ENCODE data around the gene CTSE.
"Not testable (repeated sequence)": the region's sequence is repeated elsewhere in the genome, so short reads cannot be mapped to it uniquely, and the experiment has no call there.

The CTSE gene

DNA sequence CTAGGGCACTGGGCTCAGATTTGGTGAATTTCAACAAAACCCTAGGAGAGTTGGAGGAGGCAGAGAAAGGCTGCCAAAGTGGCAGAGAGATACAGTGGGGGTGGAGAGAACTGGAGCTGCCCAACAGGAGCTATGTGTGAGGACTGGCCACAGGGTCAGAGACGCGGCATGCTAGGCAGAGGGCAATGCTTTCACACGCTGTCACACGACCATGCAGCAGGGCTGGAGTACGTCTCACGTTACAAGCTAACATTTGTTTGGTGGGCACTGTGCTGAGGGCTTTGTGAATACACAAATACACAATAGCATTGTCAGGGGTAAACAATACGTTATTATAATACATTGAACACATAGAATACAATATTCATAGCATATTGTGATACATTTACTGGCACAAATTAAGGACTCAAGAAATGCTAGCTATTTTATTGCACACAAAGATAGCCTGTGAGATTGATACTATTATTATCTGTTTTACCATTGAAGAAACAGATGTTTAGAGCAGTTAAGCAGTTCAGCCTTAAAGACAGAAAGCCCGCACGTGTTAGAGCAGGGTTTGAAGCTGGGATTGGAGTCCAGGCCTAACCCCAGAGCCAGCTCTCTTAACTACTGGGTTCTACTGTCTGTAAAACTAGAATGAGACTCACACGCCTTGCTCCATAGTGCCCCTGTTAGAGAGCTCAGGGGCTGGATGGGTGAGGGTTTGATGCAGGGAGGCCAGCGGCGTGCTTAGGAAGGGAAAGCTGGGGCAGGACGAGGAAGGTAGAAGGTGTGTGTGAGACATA lies 25.0 kb downstream of the CTSE start:
- H3K27me3 Mint-ChIP-seq: peaks cover 5% of the 10 kb centered on the region
- no peak overlapping the region for H3K27ac Mint-ChIP-seq
- no peaks in the 10 kb centered on the region for H3K36me3 Mint-ChIP-seq (ENCODE audit: low read depth)
- no peaks in the 10 kb centered on the region for H3K9me3 Mint-ChIP-seq
- peaks cover 35% of the 10 kb centered on the region for H3K4me1 Mint-ChIP-seq (ENCODE audit: low read depth)
- H3K4me3 Mint-ChIP-seq: no peak overlapping the region

DNA sequence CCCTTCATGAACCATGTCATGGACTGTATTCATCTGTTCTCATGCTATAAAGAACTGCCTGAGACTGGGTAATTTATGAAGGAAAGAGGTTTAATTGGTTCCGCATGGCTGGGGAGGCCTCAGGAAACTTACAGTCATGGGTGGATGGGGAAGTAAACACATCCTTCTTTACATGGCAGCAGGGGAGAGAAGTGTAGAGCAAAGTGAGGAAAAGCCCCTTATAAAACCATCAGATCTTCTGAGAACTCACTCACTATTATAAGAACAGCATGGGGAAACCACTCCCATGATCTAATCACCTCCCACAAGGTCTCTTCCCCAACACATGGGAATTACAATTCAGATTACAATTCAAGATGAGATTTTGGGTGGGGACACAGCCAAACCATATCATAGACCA lies 27.1 kb downstream of the CTSE start:
- H3K9me3 Mint-ChIP-seq; H3K36me3 Mint-ChIP-seq (ENCODE audit: low read depth); H3K27ac Mint-ChIP-seq; H3K27me3 Mint-ChIP-seq; H3K4me3 Mint-ChIP-seq: not testable (repeated sequence)
- H3K4me1 Mint-ChIP-seq (ENCODE audit: low read depth): peaks cover 23% of the 10 kb centered on the region

- peaks cover 4% of the 10 kb centered on the region for H3K4me1 Mint-ChIP-seq (ENCODE audit: low read depth)
- H3K9me3 Mint-ChIP-seq: no peaks in the 10 kb centered on the region
- H3K27ac Mint-ChIP-seq: no peak overlapping the region
- no peak overlapping the region for H3K4me3 Mint-ChIP-seq
- H3K27me3 Mint-ChIP-seq: peaks cover 18% of the 10 kb centered on the region
- no peaks in the 10 kb centered on the region for H3K36me3 Mint-ChIP-seq (ENCODE audit: low read depth)
Measured at GRCh38 chr1:205994346-205994745, 29.3 kb downstream of the CTSE start.

GRCh38 chr1:205993068-205993467 lies 30.6 kb downstream of the CTSE start:
- no peak overlapping the region for H3K4me3 Mint-ChIP-seq
- no peak overlapping the region for H3K27ac Mint-ChIP-seq
- no peaks in the 10 kb centered on the region for H3K36me3 Mint-ChIP-seq (ENCODE audit: low read depth)
- no peaks in the 10 kb centered on the region for H3K9me3 Mint-ChIP-seq
- peaks cover 18% of the 10 kb centered on the region for H3K27me3 Mint-ChIP-seq
- peaks cover 4% of the 10 kb centered on the region for H3K4me1 Mint-ChIP-seq (ENCODE audit: low read depth)

DNA sequence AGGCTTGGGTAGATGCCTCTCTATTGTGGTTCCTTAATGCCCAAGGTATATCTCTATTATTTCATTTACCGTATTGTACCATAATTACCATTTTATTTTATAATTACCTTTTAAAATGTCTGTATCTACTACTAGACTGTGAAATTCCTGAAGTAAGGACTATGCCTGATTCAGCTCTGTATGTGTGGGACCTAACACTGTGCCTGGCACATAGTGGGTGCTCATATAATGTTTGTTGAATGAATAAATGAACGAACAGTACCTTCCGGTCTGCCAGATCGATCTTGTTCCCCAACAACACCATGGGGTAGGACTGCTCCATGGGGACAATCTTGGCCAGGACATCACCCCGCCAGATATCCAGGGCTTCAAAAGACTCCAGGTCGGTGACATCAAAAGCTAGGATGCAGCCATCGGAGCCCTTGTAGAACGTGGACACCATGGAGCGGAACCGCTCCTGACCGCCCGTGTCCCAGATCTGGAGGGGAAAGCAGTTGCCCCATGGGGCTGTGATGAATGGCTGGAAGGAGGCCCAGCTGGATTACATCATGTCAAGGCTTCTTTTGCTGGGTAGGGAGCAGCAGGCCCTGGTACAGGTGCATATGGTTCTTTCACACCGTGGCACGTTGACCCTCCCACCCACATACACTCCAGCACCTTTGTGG lies 31.3 kb downstream of the CTSE start:
- H3K4me1 Mint-ChIP-seq (ENCODE audit: low read depth): peaks cover 4% of the 10 kb centered on the region
- H3K4me3 Mint-ChIP-seq: no peak overlapping the region
- H3K27ac Mint-ChIP-seq: no peak overlapping the region
- no peaks in the 10 kb centered on the region for H3K9me3 Mint-ChIP-seq
- H3K27me3 Mint-ChIP-seq: peaks cover 18% of the 10 kb centered on the region
- no peaks in the 10 kb centered on the region for H3K36me3 Mint-ChIP-seq (ENCODE audit: low read depth)

- H3K4me3 Mint-ChIP-seq: no peak overlapping the region
- no peak overlapping the region for H3K27ac Mint-ChIP-seq
- H3K4me1 Mint-ChIP-seq (ENCODE audit: low read depth): no peaks in the 10 kb centered on the region
- H3K9me3 Mint-ChIP-seq: no peaks in the 10 kb centered on the region
- peaks cover 13% of the 10 kb centered on the region for H3K27me3 Mint-ChIP-seq
- no peaks in the 10 kb centered on the region for H3K36me3 Mint-ChIP-seq (ENCODE audit: low read depth)
Measured at GRCh38 chr1:205991237-205991636, 32.5 kb downstream of the CTSE start.

DNA sequence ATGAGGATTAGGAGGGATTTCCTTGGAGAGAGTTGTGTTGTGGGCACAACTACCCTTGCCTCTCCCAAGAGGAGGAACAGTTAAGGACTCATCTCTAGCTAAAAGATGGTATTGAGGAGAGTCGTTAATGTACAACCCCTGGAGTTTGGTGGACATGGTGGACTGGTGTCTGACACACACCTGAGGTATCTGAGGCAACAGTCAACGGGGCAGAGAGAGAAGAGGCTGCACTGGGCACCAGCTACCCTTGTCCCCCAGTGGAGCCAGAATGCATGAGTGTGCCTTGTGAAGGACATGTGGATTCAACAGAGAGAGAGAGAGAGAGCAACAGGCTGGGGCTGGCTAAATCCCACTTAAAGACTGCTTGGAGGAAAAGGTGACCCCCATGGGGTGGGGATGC lies 33.5 kb downstream of the CTSE start:
- Mint-ChIP-seq H3K36me3 (ENCODE audit: low read depth) (no peaks in the 10 kb centered on the region), H3K27me3 (peaks cover 13% of the 10 kb centered on the region), H3K4me3 (no peak overlapping the region), H3K27ac (no peak overlapping the region), H3K4me1 (ENCODE audit: low read depth) (no peaks in the 10 kb centered on the region), H3K9me3 (no peaks in the 10 kb centered on the region)

- H3K4me3 Mint-ChIP-seq: no peak overlapping the region
- H3K27me3 Mint-ChIP-seq: peaks cover 13% of the 10 kb centered on the region
- no peaks in the 10 kb centered on the region for H3K9me3 Mint-ChIP-seq
- no peaks in the 10 kb centered on the region for H3K4me1 Mint-ChIP-seq (ENCODE audit: low read depth)
- H3K27ac Mint-ChIP-seq: no peak overlapping the region
- no peaks in the 10 kb centered on the region for H3K36me3 Mint-ChIP-seq (ENCODE audit: low read depth)
Measured at GRCh38 chr1:205989786-205990185, 33.9 kb downstream of the CTSE start.

GRCh38 chr1:205988585-205988995 lies 35.1 kb downstream of the CTSE start:
- peaks cover 13% of the 10 kb centered on the region for H3K27me3 Mint-ChIP-seq
- no peaks in the 10 kb centered on the region for H3K36me3 Mint-ChIP-seq (ENCODE audit: low read depth)
- H3K9me3 Mint-ChIP-seq: no peaks in the 10 kb centered on the region
- no peak overlapping the region for H3K4me3 Mint-ChIP-seq
- H3K27ac Mint-ChIP-seq: no peak overlapping the region
- no peaks in the 10 kb centered on the region for H3K4me1 Mint-ChIP-seq (ENCODE audit: low read depth)

- no peaks in the 10 kb centered on the region for H3K36me3 Mint-ChIP-seq (ENCODE audit: low read depth)
- H3K4me1 Mint-ChIP-seq (ENCODE audit: low read depth): no peaks in the 10 kb centered on the region
- no peak overlapping the region for H3K27ac Mint-ChIP-seq
- H3K27me3 Mint-ChIP-seq: peaks cover 11% of the 10 kb centered on the region
- H3K4me3 Mint-ChIP-seq: no peak overlapping the region
- no peaks in the 10 kb centered on the region for H3K9me3 Mint-ChIP-seq
Measured at GRCh38 chr1:205986861-205987260, 36.8 kb downstream of the CTSE start.

- Mint-ChIP-seq H3K4me3 (no peak overlapping the region), H3K27ac (no peak overlapping the region), H3K27me3 (peaks cover 5% of the 10 kb centered on the region), H3K9me3 (no peaks in the 10 kb centered on the region), H3K36me3 (ENCODE audit: low read depth) (no peaks in the 10 kb centered on the region), H3K4me1 (ENCODE audit: low read depth) (no peaks in the 10 kb centered on the region)
Measured at GRCh38 chr1:205986292-205986691, 37.4 kb downstream of the CTSE start.

GRCh38 chr1:205985330-205986005 lies 38.2 kb downstream of the CTSE start:
- Mint-ChIP-seq H3K27ac (no peak overlapping the region), H3K9me3 (no peaks in the 10 kb centered on the region), H3K27me3 (peaks cover 3% of the 10 kb centered on the region), H3K36me3 (ENCODE audit: low read depth) (no peaks in the 10 kb centered on the region), H3K4me3 (no peak overlapping the region), H3K4me1 (ENCODE audit: low read depth) (no peaks in the 10 kb centered on the region)

GRCh38 chr1:205983925-205984725 lies 39.6 kb downstream of the CTSE start:
- no peaks in the 10 kb centered on the region for H3K4me1 Mint-ChIP-seq (ENCODE audit: low read depth)
- no peaks in the 10 kb centered on the region for H3K27me3 Mint-ChIP-seq
- H3K27ac Mint-ChIP-seq: no peak overlapping the region
- H3K9me3 Mint-ChIP-seq: no peaks in the 10 kb centered on the region
- H3K4me3 Mint-ChIP-seq: no peak overlapping the region
- no peaks in the 10 kb centered on the region for H3K36me3 Mint-ChIP-seq (ENCODE audit: low read depth)

- H3K9me3 Mint-ChIP-seq: no peaks in the 10 kb centered on the region
- no peaks in the 10 kb centered on the region for H3K36me3 Mint-ChIP-seq (ENCODE audit: low read depth)
- no peak overlapping the region for H3K27ac Mint-ChIP-seq
- H3K27me3 Mint-ChIP-seq: no peaks in the 10 kb centered on the region
- H3K4me3 Mint-ChIP-seq: no peak overlapping the region
- no peaks in the 10 kb centered on the region for H3K4me1 Mint-ChIP-seq (ENCODE audit: low read depth)
Measured at GRCh38 chr1:205981257-205981656, 42.4 kb downstream of the CTSE start.

Data from stimulated activated naive CD8-positive, alpha-beta T cell treated with anti-CD3 and anti-CD28 coated beads, Interleukin-15, Interleukin-2, amounts not matched to agents 100 ng/mL and 50 ng/mL, for 24 hours (primary cell).